HEK293 (cell line): ENCODE measurements around the gene GPC2.

ENCODE experiments used
- CTCF ChIA-PET: fragments of 350-600 bp; formaldehyde crosslinking; extraction: SDS; loops from one replicate; lab custom pipeline; 2021; ENCODE audit warnings: antibody characterized with exemption; lab: Yijun Ruan, JAX
- POLR2A ChIA-PET: fragments of 300-600 bp; formaldehyde crosslinking; extraction: SDS; loops from one replicate; lab custom pipeline; 2020; ENCODE audit warnings: antibody characterized with exemption, inconsistent platforms; lab: Yijun Ruan, JAX
- H3K27ac ChIP-seq: fragments of 200-500 bp; sonication (Bioruptor generic); 2 replicates; pipeline ENCODE4 v1.5.1; 2014; ENCODE audit warnings: low read depth, low read length, control low read depth, inconsistent platforms; ENCODE audit errors: extremely low read depth
- H3K36me3 ChIP-seq, 2 experiments: fragments of 200-500 bp in 1 of 2; sonication (Bioruptor generic) in 1 of 2; 1 replicate in 1 of 2; 2 replicates in 1 of 2; pipeline ENCODE4 v1.5.1; 2014 to 2017; ENCODE audit warnings: inconsistent platforms in 2 of 2, low read length in 2 of 2; ENCODE audit not compliant: control insufficient read depth in 2 of 2, insufficient read depth in 1 of 2
- H3K4me1 ChIP-seq: fragments of 200-500 bp; sonication (Bioruptor generic); 2 replicates; pipeline ENCODE4 v1.5.1; 2014; ENCODE audit warnings: mild to moderate bottlenecking, low read length, inconsistent platforms; ENCODE audit not compliant: control insufficient read depth, insufficient read depth
- H3K4me3 ChIP-seq: 2 replicates; pipeline ENCODE4 v1.5.1; 2011; ENCODE audit warnings: low read depth, mild to moderate bottlenecking, control low read depth, low read length, moderate library complexity
- H3K9me3 ChIP-seq: fragments of 200-500 bp; sonication (Bioruptor generic); 2 replicates; pipeline ENCODE4 v1.5.1; 2014; ENCODE audit warnings: low read depth, low read length, inconsistent platforms; ENCODE audit not compliant: control insufficient read depth, insufficient read depth
- EGR2 ChIP-seq: fragments of 450-650 bp; formaldehyde crosslinking; IDR thresholded peaks from 2 replicates; pipeline ENCODE4 v1.5.1; 2016; ENCODE audit warnings: low read depth, missing biosample characterization, missing genetic modification characterization
- HOXC10 ChIP-seq: sonication (generic); formaldehyde crosslinking; IDR thresholded peaks from 2 replicates; pipeline ENCODE4 v1.8.1; 2023; ENCODE audit warnings: mild to moderate bottlenecking, missing genetic modification reagents
- KLF7 ChIP-seq: fragments of 450-650 bp; formaldehyde crosslinking; IDR thresholded peaks from 2 replicates; pipeline ENCODE4 v1.5.1; 2016; ENCODE audit warnings: missing biosample characterization, missing genetic modification characterization, borderline replicate concordance
- OSR2 ChIP-seq: fragments of 450-650 bp; formaldehyde crosslinking; IDR thresholded peaks from 2 replicates; pipeline ENCODE4 v1.5.1; 2016; ENCODE audit warnings: missing biosample characterization, missing genetic modification characterization
- PRDM1 ChIP-seq: fragments of 450-650 bp; formaldehyde crosslinking; IDR thresholded peaks from 2 replicates; pipeline ENCODE4; 2016; ENCODE audit warnings: missing biosample characterization, missing genetic modification characterization
- SP3 ChIP-seq: fragments of 450-650 bp; formaldehyde crosslinking; IDR thresholded peaks from 2 replicates; pipeline ENCODE4 v1.5.1; 2016; ENCODE audit warnings: missing biosample characterization, missing genetic modification characterization
- YY2 ChIP-seq: fragments of 450-650 bp; formaldehyde crosslinking; IDR thresholded peaks from 2 replicates; pipeline ENCODE4 v1.5.1; 2016; ENCODE audit warnings: missing biosample characterization, missing genetic modification characterization
- ZBTB21 ChIP-seq: fragments of 450-650 bp; formaldehyde crosslinking; IDR thresholded peaks from 2 replicates; pipeline ENCODE4 v1.5.1; 2017; ENCODE audit warnings: missing biosample characterization, missing genetic modification characterization
- ZNF23 ChIP-seq: fragments of 450-650 bp; formaldehyde crosslinking; IDR thresholded peaks from 2 replicates; pipeline ENCODE4 v1.5.1; 2016; ENCODE audit warnings: missing biosample characterization, missing genetic modification characterization, borderline replicate concordance
- ZNF239 ChIP-seq: fragments of 450-650 bp; formaldehyde crosslinking; IDR thresholded peaks from 2 replicates; pipeline ENCODE4 v1.5.1; 2016; ENCODE audit warnings: missing biosample characterization, missing genetic modification characterization
- ZNF335 ChIP-seq: fragments of 450-650 bp; formaldehyde crosslinking; conservative IDR thresholded peaks from 2 replicates; pipeline ENCODE4 v1.5.1; 2016; ENCODE audit warnings: missing biosample characterization, missing genetic modification characterization
- ZNF341 ChIP-seq: fragments of 450-650 bp; formaldehyde crosslinking; IDR thresholded peaks from 2 replicates; pipeline ENCODE4; 2016; ENCODE audit warnings: low read depth, missing biosample characterization, missing genetic modification characterization
- ZNF366 ChIP-seq: fragments of 450-650 bp; formaldehyde crosslinking; conservative IDR thresholded peaks from 2 replicates; pipeline ENCODE4 v1.5.1; 2016; ENCODE audit warnings: missing biosample characterization, missing genetic modification characterization
- ZNF600 ChIP-seq: fragments of 450-650 bp; formaldehyde crosslinking; IDR thresholded peaks from 2 replicates; pipeline ENCODE4 v1.5.1; 2016; ENCODE audit warnings: missing biosample characterization, missing genetic modification characterization
- ZNF621 ChIP-seq: fragments of 450-650 bp; formaldehyde crosslinking; IDR thresholded peaks from 2 replicates; pipeline ENCODE4 v1.5.1; 2017; ENCODE audit warnings: missing biosample characterization, missing genetic modification characterization
- ZNF791 ChIP-seq: fragments of 450-650 bp; formaldehyde crosslinking; IDR thresholded peaks from 2 replicates; pipeline ENCODE4 v1.5.1; 2016; ENCODE audit warnings: missing biosample characterization, missing genetic modification characterization
- TF ChIP-seq, protein P1 (sequence below): fragments of 450-650 bp; formaldehyde crosslinking; IDR thresholded peaks from 2 replicates; pipeline ENCODE4 v1.5.1; 2016; ENCODE audit warnings: missing biosample characterization, missing genetic modification characterization
- TF ChIP-seq, protein P2 (sequence below): fragments of 450-650 bp; formaldehyde crosslinking; IDR thresholded peaks from 2 replicates; pipeline ENCODE4 v1.5.1; 2016; ENCODE audit warnings: missing biosample characterization, missing genetic modification characterization

GPC2 gene

DNA sequence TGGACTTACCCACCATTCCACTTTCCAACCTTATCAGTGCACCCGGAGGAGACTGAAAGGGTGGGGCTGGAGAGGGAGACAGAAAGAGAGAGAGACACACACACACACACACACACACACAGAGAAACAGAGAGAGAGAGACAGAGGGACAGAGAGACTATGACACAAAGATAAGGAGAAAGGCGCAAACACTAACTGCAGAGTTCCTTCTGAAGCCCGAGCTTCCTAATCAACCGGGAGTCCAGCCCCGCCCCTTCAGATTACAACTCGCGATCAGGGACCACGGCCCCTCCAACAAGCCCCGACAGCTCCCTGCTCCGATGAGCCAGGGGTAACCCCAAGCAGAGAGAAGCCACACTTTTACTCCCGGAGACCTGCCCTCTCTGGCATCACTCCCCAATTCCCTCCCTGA, 9.3 kb downstream of the GPC2 start (continued):
- TF ChIP-seq EGR2 (tag by site-specific recombination) (no peak), HOXC10 (CRISPR knock-in tag) (no peak), ZNF621 (tag by site-specific recombination) (no peak), KLF7 (peak; percentile 98), ZNF335 (no peak; the same call in 1 of the 2 replicates), ZNF791 (tag by site-specific recombination) (0 out of 2 replicates have a peak, but pooled peaks have one; percentile 24), SP3 (tag by site-specific recombination) (peak; percentile 14; the same call in 1 of the 2 replicates), OSR2 (tag by site-specific recombination) (peak; percentile 40; the same call in 1 of the 2 replicates), ZNF23 (no peak), ZBTB21 (0 out of 2 replicates have a peak, but pooled peaks have one; percentile 17), ZNF600 (tag by site-specific recombination) (0 out of 2 replicates have a peak, but pooled peaks have one; percentile 32), ZNF239 (no peak), YY2 (peak; percentile 34; the same call in 1 of the 2 replicates)
- TF ChIP-seq, protein P1, sequence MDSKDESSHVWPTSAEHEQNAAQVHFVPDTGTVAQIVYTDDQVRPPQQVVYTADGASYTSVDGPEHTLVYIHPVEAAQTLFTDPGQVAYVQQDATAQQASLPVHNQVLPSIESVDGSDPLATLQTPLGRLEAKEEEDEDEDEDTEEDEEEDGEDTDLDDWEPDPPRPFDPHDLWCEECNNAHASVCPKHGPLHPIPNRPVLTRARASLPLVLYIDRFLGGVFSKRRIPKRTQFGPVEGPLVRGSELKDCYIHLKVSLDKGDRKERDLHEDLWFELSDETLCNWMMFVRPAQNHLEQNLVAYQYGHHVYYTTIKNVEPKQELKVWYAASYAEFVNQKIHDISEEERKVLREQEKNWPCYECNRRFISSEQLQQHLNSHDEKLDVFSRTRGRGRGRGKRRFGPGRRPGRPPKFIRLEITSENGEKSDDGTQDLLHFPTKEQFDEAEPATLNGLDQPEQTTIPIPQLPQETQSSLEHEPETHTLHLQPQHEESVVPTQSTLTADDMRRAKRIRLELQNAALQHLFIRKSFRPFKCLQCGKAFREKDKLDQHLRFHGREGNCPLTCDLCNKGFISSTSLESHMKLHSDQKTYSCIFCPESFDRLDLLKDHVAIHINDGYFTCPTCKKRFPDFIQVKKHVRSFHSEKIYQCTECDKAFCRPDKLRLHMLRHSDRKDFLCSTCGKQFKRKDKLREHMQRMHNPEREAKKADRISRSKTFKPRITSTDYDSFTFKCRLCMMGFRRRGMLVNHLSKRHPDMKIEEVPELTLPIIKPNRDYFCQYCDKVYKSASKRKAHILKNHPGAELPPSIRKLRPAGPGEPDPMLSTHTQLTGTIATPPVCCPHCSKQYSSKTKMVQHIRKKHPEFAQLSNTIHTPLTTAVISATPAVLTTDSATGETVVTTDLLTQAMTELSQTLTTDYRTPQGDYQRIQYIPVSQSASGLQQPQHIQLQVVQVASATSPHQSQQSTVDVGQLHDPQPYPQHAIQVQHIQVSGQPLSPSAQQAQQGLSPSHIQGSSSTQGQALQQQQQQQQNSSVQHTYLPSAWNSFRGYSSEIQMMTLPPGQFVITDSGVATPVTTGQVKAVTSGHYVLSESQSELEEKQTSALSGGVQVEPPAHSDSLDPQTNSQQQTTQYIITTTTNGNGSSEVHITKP (tag by site-specific recombination): peak; percentile 94
- TF ChIP-seq, protein P2, sequence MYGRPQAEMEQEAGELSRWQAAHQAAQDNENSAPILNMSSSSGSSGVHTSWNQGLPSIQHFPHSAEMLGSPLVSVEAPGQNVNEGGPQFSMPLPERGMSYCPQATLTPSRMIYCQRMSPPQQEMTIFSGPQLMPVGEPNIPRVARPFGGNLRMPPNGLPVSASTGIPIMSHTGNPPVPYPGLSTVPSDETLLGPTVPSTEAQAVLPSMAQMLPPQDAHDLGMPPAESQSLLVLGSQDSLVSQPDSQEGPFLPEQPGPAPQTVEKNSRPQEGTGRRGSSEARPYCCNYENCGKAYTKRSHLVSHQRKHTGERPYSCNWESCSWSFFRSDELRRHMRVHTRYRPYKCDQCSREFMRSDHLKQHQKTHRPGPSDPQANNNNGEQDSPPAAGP (tag by site-specific recombination): peak; percentile 48; the same call in 1 of the 2 replicates
- TF ChIP-seq, all 188 proteins: peak for 41

DNA sequence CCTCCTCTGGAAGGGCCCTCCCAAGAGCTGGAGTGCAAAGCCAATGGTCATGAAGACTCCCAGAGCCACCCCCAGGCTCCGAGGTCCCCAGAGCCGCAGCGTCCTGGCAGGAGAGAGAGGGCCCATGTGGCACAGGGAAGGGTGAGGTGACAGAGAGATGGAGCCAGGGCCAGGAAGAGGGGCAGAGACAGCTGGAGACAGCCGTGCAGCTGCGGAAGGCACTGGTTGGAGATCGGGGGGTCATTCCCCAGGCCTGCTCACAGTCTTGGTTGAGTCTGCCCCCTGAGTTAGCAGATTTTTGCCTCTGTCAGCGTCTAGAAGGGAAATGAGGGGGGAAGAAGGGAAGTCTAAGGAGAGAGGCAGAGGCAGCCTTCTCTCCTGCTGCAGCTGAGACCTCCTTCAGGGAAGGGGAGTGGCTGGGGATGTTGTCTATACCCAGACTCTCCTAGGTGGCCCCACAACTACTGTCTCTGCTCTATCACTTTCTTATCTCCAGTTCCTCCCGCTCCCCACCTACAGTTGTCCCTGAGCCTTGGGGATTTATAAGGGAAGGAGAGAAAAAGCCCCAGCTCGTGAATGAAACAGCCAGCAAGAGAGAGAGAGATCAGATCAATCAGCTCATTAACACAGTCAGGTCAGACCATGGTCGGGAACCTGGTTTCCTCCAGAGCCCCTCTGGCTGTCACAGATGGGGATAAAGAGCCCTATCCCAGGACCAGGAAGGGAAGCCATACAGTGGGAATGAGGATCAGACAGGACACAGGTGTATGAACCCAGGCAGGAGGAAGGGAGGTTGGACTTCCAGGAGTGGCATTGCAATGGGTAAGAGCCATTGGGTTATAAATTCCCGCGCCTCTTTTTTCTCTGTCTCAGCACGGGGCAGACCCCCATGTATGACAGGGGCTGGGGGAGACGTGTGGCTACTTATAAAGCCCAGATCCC, 9.9 kb downstream of the GPC2 start:
- Histone ChIP-seq H3K4me3 (no peak overlapping the region), H3K9me3 (no peaks in the 10 kb centered on the region), H3K4me1 (peaks cover 8% of the 10 kb centered on the region), H3K27ac (no peak overlapping the region), H3K36me3 (no peaks in the 10 kb centered on the region)
- ChIA-PET CTCF (interaction anchor here (0.6 to 1.9 kb wide), 4 partner anchors 18 to 34 kb away, joined by 3 to 9 read pairs (median 7); no protein-coding TSS in a partner anchor), POLR2A (interaction anchor here (0.5 to 2.7 kb wide), 3 partner anchors 10 to 665 kb away, joined by 5 to 13 read pairs (median 5); partner anchors contain the start of genes GPC2, LAMTOR4 and STAG3)
- TF ChIP-seq ZNF341 (tag by site-specific recombination) (0 out of 2 replicates have a peak, but pooled peaks have one; percentile 19), KLF7 (no peak), ZNF366 (peak; percentile 44; the same call in 1 of the 2 replicates), PRDM1 (tag by site-specific recombination) (0 out of 2 replicates have a peak, but pooled peaks have one; percentile 36)
